ENCODE measurements around the gene CEACAM4.

DNA sequence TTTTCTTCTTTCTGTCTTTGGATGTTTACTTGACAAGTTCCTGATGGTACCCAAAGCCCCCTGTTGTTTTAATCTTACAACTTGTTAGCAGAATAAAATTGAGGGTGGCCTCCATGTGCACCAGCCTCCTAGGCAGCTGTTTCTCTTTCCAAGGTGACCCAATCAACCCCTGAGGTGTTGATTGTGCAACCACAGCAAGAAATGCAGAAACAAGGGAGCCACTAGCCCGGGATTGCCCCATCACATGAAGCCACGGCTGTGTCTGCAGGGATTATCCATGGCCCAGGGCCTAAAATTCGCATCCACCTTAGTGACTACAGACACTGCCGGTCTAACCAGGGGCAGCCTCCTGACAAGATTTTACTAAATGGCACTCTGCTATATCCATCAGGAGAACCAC is 14.4 kb downstream of the CEACAM4 start:
- TF ChIP-seq CTCF (IDR thresholded peaks at IDR 0.05; ENCODE audit: control extremely low read depth in 1 of 3, insufficient read depth in 1 of 3, low read depth in 1 of 3, low read length in 3 of 3) = no peak
- no peak for TF ChIP-seq CBX5 (IDR thresholded peaks at IDR 0.05; ENCODE audit: low read depth, low read length)
- no peak for TF ChIP-seq EZH2 (IDR thresholded peaks at IDR 0.05; ENCODE audit: low read depth, low read length, severe bottlenecking)
